PFSK-1 (cell line): Measurements from ENCODE around the gene HTR4.

Source experiments
- POLR2AphosphoS5 ChIP-seq: IDR thresholded peaks from 2 replicates; pipeline ENCODE4 v1.6.1; 2012; ENCODE audit warnings: low read depth, mild to moderate bottlenecking, control low read depth, low read length, moderate library complexity
- SIN3A ChIP-seq: IDR thresholded peaks from 2 replicates; pipeline ENCODE4 v1.6.1; 2012; ENCODE audit warnings: mild to moderate bottlenecking, low read length, moderate library complexity, borderline replicate concordance; ENCODE audit not compliant: insufficient read depth
- TF ChIP-seq, protein P1 (sequence below), 2 experiments: IDR thresholded peaks; 2 replicates each; pipeline versions ENCODE4 v1.6.1 to v1.8.0; 2011 to 2012; ENCODE audit warnings: low read depth in 2 of 2, low read length in 2 of 2, control low read depth in 1 of 2, inconsistent platforms in 1 of 2, mild to moderate bottlenecking in 1 of 2, moderate library complexity in 1 of 2; ENCODE audit not compliant: insufficient read depth in 1 of 2

DNA sequence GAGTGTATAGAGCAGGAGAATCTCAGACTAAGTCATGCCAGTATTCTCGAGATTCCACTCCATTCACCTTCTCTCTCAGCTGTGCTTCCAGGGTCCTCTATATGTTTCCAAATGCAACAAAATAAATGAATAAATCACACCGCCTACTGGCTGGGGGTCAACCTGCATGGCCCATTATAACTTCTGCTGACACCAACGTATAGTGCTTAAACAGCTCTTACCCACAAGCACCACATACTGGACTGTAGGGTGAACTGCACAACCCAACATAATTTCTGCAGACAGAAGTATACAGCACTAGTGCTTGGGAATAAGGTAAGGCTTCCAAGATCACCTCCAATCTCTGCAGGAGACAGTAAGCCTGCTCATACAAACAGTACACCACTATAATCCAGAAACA lies 33.1 kb upstream of the HTR4 start:
- TF ChIP-seq, protein P1, sequence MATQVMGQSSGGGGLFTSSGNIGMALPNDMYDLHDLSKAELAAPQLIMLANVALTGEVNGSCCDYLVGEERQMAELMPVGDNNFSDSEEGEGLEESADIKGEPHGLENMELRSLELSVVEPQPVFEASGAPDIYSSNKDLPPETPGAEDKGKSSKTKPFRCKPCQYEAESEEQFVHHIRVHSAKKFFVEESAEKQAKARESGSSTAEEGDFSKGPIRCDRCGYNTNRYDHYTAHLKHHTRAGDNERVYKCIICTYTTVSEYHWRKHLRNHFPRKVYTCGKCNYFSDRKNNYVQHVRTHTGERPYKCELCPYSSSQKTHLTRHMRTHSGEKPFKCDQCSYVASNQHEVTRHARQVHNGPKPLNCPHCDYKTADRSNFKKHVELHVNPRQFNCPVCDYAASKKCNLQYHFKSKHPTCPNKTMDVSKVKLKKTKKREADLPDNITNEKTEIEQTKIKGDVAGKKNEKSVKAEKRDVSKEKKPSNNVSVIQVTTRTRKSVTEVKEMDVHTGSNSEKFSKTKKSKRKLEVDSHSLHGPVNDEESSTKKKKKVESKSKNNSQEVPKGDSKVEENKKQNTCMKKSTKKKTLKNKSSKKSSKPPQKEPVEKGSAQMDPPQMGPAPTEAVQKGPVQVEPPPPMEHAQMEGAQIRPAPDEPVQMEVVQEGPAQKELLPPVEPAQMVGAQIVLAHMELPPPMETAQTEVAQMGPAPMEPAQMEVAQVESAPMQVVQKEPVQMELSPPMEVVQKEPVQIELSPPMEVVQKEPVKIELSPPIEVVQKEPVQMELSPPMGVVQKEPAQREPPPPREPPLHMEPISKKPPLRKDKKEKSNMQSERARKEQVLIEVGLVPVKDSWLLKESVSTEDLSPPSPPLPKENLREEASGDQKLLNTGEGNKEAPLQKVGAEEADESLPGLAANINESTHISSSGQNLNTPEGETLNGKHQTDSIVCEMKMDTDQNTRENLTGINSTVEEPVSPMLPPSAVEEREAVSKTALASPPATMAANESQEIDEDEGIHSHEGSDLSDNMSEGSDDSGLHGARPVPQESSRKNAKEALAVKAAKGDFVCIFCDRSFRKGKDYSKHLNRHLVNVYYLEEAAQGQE (IDR thresholded peaks at IDR 0.05; ENCODE audit: insufficient read depth in 1 of 2, low read depth in 2 of 2, low read length in 2 of 2), result no peak
- TF ChIP-seq SIN3A, result no peak
- TF ChIP-seq POLR2AphosphoS5, result no peak
